ENCODE measurements around the gene ATP11A.

The ATP11A gene

DNA sequence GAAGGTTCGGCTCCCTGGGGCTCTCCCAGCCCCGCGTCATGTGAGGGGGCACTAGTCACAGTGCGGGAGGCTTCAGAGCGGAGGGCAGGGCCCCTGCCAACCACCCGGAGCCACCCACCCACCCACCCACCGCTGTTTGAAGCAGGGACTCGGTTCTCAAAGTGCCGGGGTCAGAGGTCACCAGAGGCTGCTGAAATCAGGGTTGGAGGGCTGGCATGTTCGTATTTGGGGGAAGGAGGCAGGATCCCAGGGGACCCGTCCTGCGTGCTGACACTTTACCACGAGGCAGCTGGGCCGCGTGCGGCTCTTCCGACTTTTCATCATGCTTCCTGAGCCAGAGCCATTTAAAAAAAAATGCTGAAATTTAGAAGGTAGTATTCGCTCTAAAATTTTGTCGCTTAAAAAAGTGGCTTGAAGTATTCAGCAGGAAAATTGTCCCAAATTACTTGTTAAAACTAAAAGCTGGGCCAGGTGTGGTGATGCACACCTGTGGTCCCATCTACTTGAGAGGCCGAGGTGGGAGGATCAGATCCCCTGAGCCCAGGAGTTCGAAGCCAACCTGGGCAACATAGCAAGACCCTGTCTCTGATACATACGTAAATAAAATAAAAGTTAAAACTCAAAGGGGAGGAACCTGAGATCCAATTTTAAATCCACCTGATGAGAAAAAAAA, 21.2 kb downstream of the ATP11A start:
- no peak for DNase-seq (ENCODE audit: low spot score)

DNA sequence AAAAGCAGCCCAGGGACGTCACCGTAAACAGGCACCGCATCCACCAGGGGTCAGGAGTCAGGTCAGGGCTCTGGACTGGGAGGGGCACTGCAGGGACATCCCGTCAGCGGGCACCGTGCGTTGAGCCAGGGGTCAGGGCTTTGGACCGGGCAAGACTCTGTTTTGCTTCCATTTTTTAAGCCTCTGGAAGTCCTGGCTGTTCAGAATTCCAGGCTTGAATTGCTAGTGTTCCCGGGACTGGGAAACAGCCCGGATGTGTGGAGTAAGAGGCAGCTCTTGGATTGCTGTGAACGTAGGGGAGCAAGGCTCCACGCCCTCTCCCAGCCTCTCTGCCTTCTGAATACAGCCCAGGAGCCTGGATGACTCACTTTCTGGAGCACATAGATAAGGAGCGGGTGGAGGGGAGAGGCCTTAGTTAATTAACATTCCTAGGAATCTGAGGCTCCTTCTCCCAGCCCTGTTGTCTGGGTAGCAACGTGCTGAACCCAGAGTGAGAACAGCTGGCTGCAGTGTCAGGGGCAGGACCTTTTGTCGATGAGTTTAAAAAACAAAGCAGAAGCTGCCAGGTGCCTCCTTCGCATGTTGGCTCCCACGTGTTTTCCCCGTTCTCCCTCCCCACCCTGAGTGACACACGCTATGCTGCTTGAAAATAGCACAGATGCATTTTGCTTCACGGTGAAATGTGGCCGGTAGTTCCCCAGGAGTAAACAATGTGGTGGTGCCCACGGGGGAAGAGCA, 21.9 kb downstream of the ATP11A start:
- no peak for DNase-seq (ENCODE audit: low spot score)

- no peak for DNase-seq (ENCODE audit: low spot score)
Observed at GRCh38 chr13:112712451-112713207, 22.8 kb downstream of the ATP11A start.

GRCh38 chr13:112713517-112714253, 23.8 kb downstream of the ATP11A start:
- no peak for DNase-seq (ENCODE audit: low spot score)

- DNase-seq (ENCODE audit: low spot score): no peak
Observed at GRCh38 chr13:112714376-112715174, 24.7 kb downstream of the ATP11A start.

GRCh38 chr13:112715210-112715609, 25.4 kb downstream of the ATP11A start:
- DNase-seq (ENCODE audit: low spot score): no peak

GRCh38 chr13:112715715-112716460, 26.1 kb downstream of the ATP11A start:
- no peak for DNase-seq (ENCODE audit: low spot score)

DNA sequence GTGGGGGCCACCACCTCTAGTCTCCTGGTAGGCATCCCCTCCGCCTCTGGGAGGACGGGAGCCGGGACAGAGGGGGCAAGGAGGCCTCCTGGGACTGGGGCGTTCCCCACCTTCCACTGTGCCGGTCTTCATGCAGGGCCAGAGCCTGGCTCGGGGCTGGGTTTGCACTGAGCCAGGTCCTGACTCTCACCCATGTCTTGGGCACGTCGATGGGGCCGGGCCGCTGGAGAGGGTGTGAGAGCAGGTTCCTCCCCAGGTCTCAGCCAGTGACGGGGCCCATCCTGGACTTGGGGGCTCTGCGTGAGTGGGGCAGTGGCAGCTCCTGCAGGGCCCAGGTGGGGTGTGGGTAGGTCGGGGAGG, 26.6 kb downstream of the ATP11A start:
- DNase-seq (ENCODE audit: low spot score): no peak

DNA sequence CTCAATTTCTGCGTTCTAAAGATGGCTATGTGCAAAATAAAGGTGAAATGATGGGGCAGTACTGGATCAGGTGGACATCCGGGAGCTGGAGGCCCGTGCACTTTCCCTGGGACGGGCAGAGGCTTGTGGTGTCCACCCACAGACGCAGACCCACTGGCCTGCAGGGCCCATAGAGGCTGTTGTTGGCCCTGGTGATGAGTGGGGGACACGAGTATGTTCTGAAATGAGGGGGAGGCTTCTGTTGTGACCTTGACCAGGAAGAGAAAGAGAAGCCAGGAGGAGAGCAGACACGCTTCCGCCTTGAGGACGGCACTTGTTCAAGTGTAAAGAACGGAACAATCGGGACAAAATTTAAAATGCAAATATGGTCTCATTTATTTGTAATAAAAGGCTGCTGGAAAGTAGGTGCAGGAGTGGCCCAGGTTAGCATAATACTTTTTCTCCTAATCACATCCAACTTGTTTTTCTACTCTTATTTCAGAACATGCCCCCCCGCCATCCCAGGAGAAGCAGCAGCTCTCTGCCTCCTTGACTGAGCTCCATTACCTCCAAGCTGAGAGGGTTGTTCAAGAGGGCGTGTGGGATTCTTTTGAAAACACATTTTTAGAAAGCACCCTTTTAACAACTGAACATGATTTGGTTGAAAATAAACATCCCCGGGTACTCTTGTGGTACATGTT, 27.1 kb downstream of the ATP11A start:
- DNase-seq (ENCODE audit: low spot score): no peak

- DNase-seq (ENCODE audit: low spot score): no peak
Observed at GRCh38 chr13:112718318-112718717, 28.5 kb downstream of the ATP11A start.

GRCh38 chr13:112719016-112719415, 29.2 kb downstream of the ATP11A start:
- no peak for DNase-seq (ENCODE audit: low spot score)

DNA sequence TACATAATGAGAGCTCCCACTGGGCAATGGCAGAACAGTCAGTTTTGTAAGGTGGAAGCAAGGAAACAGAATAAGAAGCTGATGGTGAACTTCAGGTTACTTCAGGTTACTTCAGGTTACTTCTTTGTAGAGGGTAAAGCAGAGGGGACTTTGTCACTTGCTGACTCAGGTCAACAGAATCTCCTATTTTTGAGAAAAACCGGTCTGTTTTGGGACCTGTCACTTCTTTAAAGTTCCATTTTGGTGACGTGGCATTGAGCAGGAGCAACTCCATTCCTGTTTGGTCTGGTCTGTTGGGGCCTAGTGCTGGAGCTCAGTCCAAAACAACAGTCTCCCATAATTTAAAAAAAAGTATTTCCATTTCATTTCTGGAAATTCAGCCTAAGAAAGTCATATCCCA, 29.7 kb downstream of the ATP11A start:
- DNase-seq (ENCODE audit: low spot score): no peak

GRCh38 chr13:112720251-112720650, 30.4 kb downstream of the ATP11A start:
- no peak for DNase-seq (ENCODE audit: low spot score)

DNA sequence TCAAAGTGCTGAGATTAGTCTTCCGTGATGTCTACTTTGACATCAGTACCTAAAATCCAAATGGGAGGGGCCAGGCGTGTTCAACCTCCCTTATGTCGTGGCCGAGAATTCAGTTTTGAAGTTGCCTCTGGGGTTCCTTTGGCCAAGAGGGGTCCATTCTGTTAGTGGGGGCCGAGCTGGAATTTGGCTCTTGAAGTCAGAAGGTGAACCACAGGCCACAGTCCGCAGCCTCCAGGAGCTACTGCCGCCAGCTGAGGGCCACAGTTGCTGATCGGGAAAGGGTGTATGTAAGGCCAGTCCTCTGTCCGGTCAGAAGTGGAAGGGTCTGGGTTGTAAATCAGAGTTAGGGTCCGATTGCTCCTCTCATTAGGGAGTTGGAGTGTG, 31.0 kb downstream of the ATP11A start:
- no peak for DNase-seq (ENCODE audit: low spot score)

DNA sequence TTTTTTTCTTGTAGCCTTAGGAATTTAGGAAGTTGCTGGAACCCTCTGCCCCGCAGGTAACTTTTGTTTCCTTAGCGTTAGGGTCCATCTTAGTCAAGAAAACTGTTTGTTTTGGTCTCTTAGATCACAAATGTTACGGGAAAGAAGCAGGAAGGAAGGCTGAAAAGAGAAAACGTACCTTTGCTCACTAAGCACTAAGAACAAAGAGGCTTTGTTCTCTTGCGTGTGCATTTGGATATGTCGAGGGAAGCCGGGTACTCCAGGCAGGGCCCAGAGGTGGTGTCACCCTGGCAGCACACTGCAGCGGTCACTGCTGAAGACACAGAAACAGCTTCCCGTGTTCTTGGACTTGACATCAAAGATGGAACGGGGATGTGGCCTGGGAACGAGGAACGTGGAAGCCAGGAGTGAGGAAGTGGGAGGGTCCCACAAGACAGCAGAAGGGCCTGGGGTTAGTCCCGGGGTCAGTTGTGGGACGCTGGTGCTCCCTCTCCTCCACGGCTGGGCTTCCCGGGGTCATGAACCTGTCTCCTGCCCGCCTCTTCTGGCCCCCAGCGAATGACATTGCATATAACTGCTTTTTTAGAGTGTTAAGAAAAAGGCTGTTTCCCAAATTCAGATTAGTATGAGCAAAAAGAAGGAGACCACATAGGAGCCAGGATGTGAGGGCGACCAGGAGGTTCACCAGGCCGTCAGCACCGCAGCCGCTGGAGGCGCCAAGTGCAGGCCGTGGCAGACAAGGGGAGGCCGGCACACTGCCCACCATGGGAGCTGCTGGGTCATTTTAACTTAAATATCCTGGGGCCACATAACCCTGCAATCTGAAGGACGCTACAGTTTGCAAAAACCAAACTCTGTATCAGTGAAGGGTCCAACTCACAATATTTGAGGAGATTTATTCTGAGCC, 31.6 kb downstream of the ATP11A start:
- no peak for DNase-seq (ENCODE audit: low spot score)

- no peak for DNase-seq (ENCODE audit: low spot score)
Observed at GRCh38 chr13:112722433-112723263, 32.8 kb downstream of the ATP11A start.

GRCh38 chr13:112723771-112724170, 33.9 kb downstream of the ATP11A start:
- no peak for DNase-seq (ENCODE audit: low spot score)

GRCh38 chr13:112724788-112725345, 35.0 kb downstream of the ATP11A start:
- no peak for DNase-seq (ENCODE audit: low spot score)

Measured in D341Med (cell line).